WTC11 (cell line): ENCODE results near the gene MAML2.

Source experiments
- MLX ChIP-seq: sonication (generic); formaldehyde crosslinking; IDR thresholded peaks from 2 replicates; pipeline ENCODE4 v1.8.1; 2023; ENCODE audit warnings: mild to moderate bottlenecking, missing genetic modification reagents, moderate library complexity
- MXD4 ChIP-seq: fragments of 250-450 bp; sonication (Bioruptor Pico); IDR thresholded peaks from 2 replicates; pipeline ENCODE4 v1.8.0; 2021; ENCODE audit warnings: mild to moderate bottlenecking, moderate library complexity, borderline replicate concordance
- NR1H2 ChIP-seq: sonication (generic); formaldehyde crosslinking; IDR thresholded peaks from 2 replicates; pipeline ENCODE4 v1.9.0; 2021; ENCODE audit warnings: mild to moderate bottlenecking, moderate library complexity, missing genetic modification reagents
- NR2C2 ChIP-seq: sonication (generic); formaldehyde crosslinking; IDR thresholded peaks from 2 replicates; pipeline ENCODE4 v1.8.0; 2022; ENCODE audit warnings: mild to moderate bottlenecking, missing genetic modification reagents
- PRDM15 ChIP-seq: sonication (generic); formaldehyde crosslinking; IDR thresholded peaks from 2 replicates; pipeline ENCODE4 v1.8.0; 2022; ENCODE audit warnings: missing genetic modification reagents
- STAT6 ChIP-seq: sonication (generic); formaldehyde crosslinking; conservative IDR thresholded peaks from 2 replicates; pipeline ENCODE4 v1.8.1; 2023; ENCODE audit warnings: mild to moderate bottlenecking, low read depth, missing genetic modification reagents, moderate library complexity
- TEAD1 ChIP-seq: sonication (generic); formaldehyde crosslinking; IDR thresholded peaks from 2 replicates; pipeline ENCODE4 v1.8.0; 2022; ENCODE audit warnings: mild to moderate bottlenecking, missing genetic modification reagents
- ZNF281 ChIP-seq: sonication (generic); formaldehyde crosslinking; IDR thresholded peaks from 2 replicates; pipeline ENCODE4 v1.8.0; 2023; ENCODE audit warnings: mild to moderate bottlenecking, missing genetic modification reagents
- TF ChIP-seq, protein P1 (sequence below): fragments of 200-600 bp; IDR thresholded peaks from 2 replicates; pipeline ENCODE4 v1.8.0; 2022; ENCODE audit warnings: antibody characterized with exemption
- TF ChIP-seq, protein P2 (sequence below): sonication (generic); formaldehyde crosslinking; IDR thresholded peaks from 2 replicates; pipeline ENCODE4 v1.8.0; 2022; ENCODE audit warnings: mild to moderate bottlenecking, missing genetic modification reagents

GRCh38 chr11:96072592-96072991, 270.4 kb downstream of the MAML2 start:
- TF ChIP-seq PRDM15 (CRISPR knock-in tag), result no peak
- TF ChIP-seq, protein P1, sequence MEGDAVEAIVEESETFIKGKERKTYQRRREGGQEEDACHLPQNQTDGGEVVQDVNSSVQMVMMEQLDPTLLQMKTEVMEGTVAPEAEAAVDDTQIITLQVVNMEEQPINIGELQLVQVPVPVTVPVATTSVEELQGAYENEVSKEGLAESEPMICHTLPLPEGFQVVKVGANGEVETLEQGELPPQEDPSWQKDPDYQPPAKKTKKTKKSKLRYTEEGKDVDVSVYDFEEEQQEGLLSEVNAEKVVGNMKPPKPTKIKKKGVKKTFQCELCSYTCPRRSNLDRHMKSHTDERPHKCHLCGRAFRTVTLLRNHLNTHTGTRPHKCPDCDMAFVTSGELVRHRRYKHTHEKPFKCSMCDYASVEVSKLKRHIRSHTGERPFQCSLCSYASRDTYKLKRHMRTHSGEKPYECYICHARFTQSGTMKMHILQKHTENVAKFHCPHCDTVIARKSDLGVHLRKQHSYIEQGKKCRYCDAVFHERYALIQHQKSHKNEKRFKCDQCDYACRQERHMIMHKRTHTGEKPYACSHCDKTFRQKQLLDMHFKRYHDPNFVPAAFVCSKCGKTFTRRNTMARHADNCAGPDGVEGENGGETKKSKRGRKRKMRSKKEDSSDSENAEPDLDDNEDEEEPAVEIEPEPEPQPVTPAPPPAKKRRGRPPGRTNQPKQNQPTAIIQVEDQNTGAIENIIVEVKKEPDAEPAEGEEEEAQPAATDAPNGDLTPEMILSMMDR, result no peak
- TF ChIP-seq, protein P2, sequence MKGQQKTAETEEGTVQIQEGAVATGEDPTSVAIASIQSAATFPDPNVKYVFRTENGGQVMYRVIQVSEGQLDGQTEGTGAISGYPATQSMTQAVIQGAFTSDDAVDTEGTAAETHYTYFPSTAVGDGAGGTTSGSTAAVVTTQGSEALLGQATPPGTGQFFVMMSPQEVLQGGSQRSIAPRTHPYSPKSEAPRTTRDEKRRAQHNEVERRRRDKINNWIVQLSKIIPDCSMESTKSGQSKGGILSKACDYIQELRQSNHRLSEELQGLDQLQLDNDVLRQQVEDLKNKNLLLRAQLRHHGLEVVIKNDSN, result no peak
- TF ChIP-seq NR2C2, result no peak
- no peak for TF ChIP-seq MXD4
- no peak for TF ChIP-seq ZNF281 (CRISPR knock-in tag)
- no peak for TF ChIP-seq NR1H2 (CRISPR knock-in tag)
- TF ChIP-seq TEAD1 (CRISPR knock-in tag), result no peak
- no peak for TF ChIP-seq STAT6
- TF ChIP-seq MLX, result no peak
